HepG2 (cell line): Measurements from ENCODE around the gene PPME1. TPM values are rescaled to one million over a fixed set of nuclear protein-coding genes. Genes with fewer than 3 reads are reported as not detected.

Experiments used
- ATAC-seq: fragments of 200-7000 bp; cut with Tn5 transposase; 3 replicates; pipeline ENCODE4 v1.9.1; 2020; ENCODE audit warnings: mild to moderate bottlenecking, moderate library complexity
- BruUV-seq: library from RNA; stranded (reverse); fragments of 400-500 nt; replicated peaks from 2 replicates; lab custom pipeline; 2021; lab: Mats Ljungman, UMichigan
- CTCF ChIA-PET: fragments of 300-600 bp; formaldehyde crosslinking; extraction: SDS; loops from one replicate; lab custom pipeline; 2021; ENCODE audit warnings: low total read pairs, inconsistent platforms, low intra/inter-chr PET ratio; lab: Yijun Ruan, JAX
- POLR2A ChIA-PET: fragments of 350-600 bp; sonication (Branson Sonifier 250); formaldehyde crosslinking; loops from one replicate; lab custom pipeline; 2020; ENCODE audit warnings: antibody characterized with exemption, inconsistent platforms; lab: Yijun Ruan, JAX
- DNase-seq: peaks from one replicate; pipeline ENCODE4 v3.0.0-alpha.2; 2015; ENCODE audit warnings: low spot score
- FAIRE-seq: peaks from 3 replicates; lab custom pipeline; 2011; peaks lifted over from hg19 to GRCh38; lab: Jason Lieb, UNC
- H2AFZ ChIP-seq: one replicate; pipeline ENCODE4 v1.6.1; 2011; ENCODE audit warnings: low read length, inconsistent platforms
- H3K27ac ChIP-seq: fragments of 300-600 bp; 3 replicates; pipeline ENCODE4 v1.8.0; 2011; ENCODE audit warnings: mixed run types, mild to moderate bottlenecking, mixed read lengths, low read length, inconsistent platforms; ENCODE audit not compliant: insufficient read depth; ENCODE audit errors: extremely low read length
- H3K27me3 ChIP-seq, 2 experiments: fragments of 200-600 bp in 1 of 2; 2 replicates in 1 of 2; 3 replicates in 1 of 2; pipeline versions ENCODE4 v1.6.0 to v1.8.0; 2011; ENCODE audit warnings: low read length in 2 of 2, mild to moderate bottlenecking in 2 of 2, moderate library complexity in 2 of 2, inconsistent platforms in 1 of 2; ENCODE audit not compliant: insufficient read depth in 2 of 2, control insufficient read depth in 1 of 2
- H3K36me3 ChIP-seq, 2 experiments: fragments of 200-600 bp in 1 of 2; replicated peaks in 1 of 2; 2 replicates in 1 of 2; 3 replicates in 1 of 2; pipeline versions ENCODE4 v1.5.1 to v1.8.0; 2011; ENCODE audit warnings: low read length in 2 of 2, inconsistent platforms in 1 of 2; ENCODE audit not compliant: insufficient read depth in 2 of 2, control insufficient read depth in 1 of 2
- H3K4me1 ChIP-seq: 2 replicates; pipeline ENCODE4 v1.5.1; 2012; ENCODE audit warnings: low read length, inconsistent platforms; ENCODE audit not compliant: insufficient read depth
- H3K4me2 ChIP-seq: 2 replicates; pipeline ENCODE4 v1.6.0; 2011; ENCODE audit warnings: low read depth, low read length, inconsistent platforms
- H3K4me3 ChIP-seq, 3 experiments: fragments of 200-600 bp in 1 of 3; sonication (generic), shearing (Covaris generic) in 1 of 3; replicated peaks in 1 of 3; 2 replicates each; pipeline ENCODE4 v1.5.1; 2011 to 2016; ENCODE audit warnings: low read length in 3 of 3, inconsistent platforms in 2 of 3, low read depth in 2 of 3, mild to moderate bottlenecking in 2 of 3, control low read depth in 1 of 3, mixed read lengths in 1 of 3; ENCODE audit not compliant: insufficient read depth in 1 of 3
- H3K79me2 ChIP-seq: one replicate; pipeline ENCODE4 v1.6.1; 2011; ENCODE audit warnings: low read length, inconsistent platforms; ENCODE audit not compliant: insufficient read depth
- H3K9ac ChIP-seq: 2 replicates; pipeline ENCODE4 v1.6.0; 2011; ENCODE audit warnings: mild to moderate bottlenecking, low read depth, low read length, inconsistent platforms; ENCODE audit not compliant: insufficient read depth
- H3K9me3 ChIP-seq: 2 replicates; pipeline ENCODE4 v1.5.1; 2012; ENCODE audit warnings: mild to moderate bottlenecking, low read length
- H4K20me1 ChIP-seq: 2 replicates; pipeline ENCODE4 v1.6.0; 2011; ENCODE audit warnings: inconsistent platforms, mild to moderate bottlenecking, low read length, moderate library complexity; ENCODE audit not compliant: insufficient read depth
- GABPB1 ChIP-seq: IDR thresholded peaks from 2 replicates; pipeline ENCODE4 v1.6.1; 2016; ENCODE audit warnings: mild to moderate bottlenecking, missing genetic modification reagents, moderate library complexity, missing compliant biosample characterization
- MAX ChIP-seq: IDR thresholded peaks from 2 replicates; pipeline ENCODE4 v1.6.1; 2012; ENCODE audit warnings: inconsistent platforms
- MYPOP ChIP-seq: sonication (generic); formaldehyde crosslinking; IDR thresholded peaks from 2 replicates; pipeline ENCODE4 v1.8.1; 2023; ENCODE audit warnings: mild to moderate bottlenecking, moderate library complexity, missing genetic modification reagents
- RAD21 ChIP-seq: fragments of 450-650 bp; formaldehyde crosslinking; IDR thresholded peaks from 2 replicates; pipeline ENCODE4 v1.5.0; 2020; ENCODE audit warnings: mild to moderate bottlenecking
- REPIN1 ChIP-seq: sonication (generic); formaldehyde crosslinking; IDR thresholded peaks from 2 replicates; pipeline ENCODE4 v1.8.0; 2022; ENCODE audit warnings: missing genetic modification reagents, low read depth, mild to moderate bottlenecking, borderline replicate concordance
- SKI ChIP-seq: fragments of 450-650 bp; IDR thresholded peaks from one replicate; pipeline ENCODE4 v1.6.1; 2018; ENCODE audit warnings: mild to moderate bottlenecking; ENCODE audit not compliant: partially characterized antibody
- ZNF275 ChIP-seq: sonication (generic); formaldehyde crosslinking; IDR thresholded peaks from 2 replicates; pipeline ENCODE4 v1.8.0; 2022; ENCODE audit warnings: missing genetic modification reagents, mild to moderate bottlenecking, inconsistent platforms, borderline replicate concordance
- ZNF646 ChIP-seq: sonication (generic); formaldehyde crosslinking; IDR thresholded peaks from 2 replicates; pipeline ENCODE4 v1.9.0; 2021; ENCODE audit warnings: mild to moderate bottlenecking, missing genetic modification reagents
- WGBS: methylation state at CpG from one replicate; pipeline ENCODE4 v1.1.6; 2017; ENCODE audit warnings: low lambda C conversion rate; 5-methylcytosine and 5-hydroxymethylcytosine counted together
- in situ Hi-C: cut with HindIII; loops from 2 replicates; pipeline ENCODE4 v1.10.0; 2017; ENCODE audit warnings: low pct_unique_long_range_greater_than_20kb; ENCODE audit not compliant: extremely low pct_ligation_motif_present
- intact Hi-C: fragments of 100-400 bp; cut with micrococcal nuclease; formaldehyde crosslinking; loops from one replicate; pipeline ENCODE4 v1.10.0; 2022; ENCODE audit not compliant: unreplicated experiment
- polyA plus RNA-seq, 8 experiments: library from polyadenylated mRNA; depleted of rRNA in 3 of 8; stranded (reverse) in 7 of 8; unstranded in 1 of 8; fragments of >200 nt; fragmentation: Illumina TruSeq in 4 of 8; extraction: Trizol in 4 of 8; gene quantifications; 2 replicates each; pipeline versions ENCODE4 v1.2.1 to v1.2.3, GENCODE V29; 2011 to 2016; ENCODE audit warnings: low read depth in 4 of 8, missing spikeins in 1 of 8, mixed read lengths in 1 of 8; ENCODE audit not compliant: insufficient read depth in 1 of 8
- total RNA-seq, 5 experiments: library from RNA; depleted of rRNA; stranded (reverse); fragments of >200 nt; fragmentation: Illumina TruSeq; extraction: Trizol; gene quantifications; 2 replicates each; pipeline ENCODE4 v1.2.3, GENCODE V29; 2016; ENCODE audit warnings: low read depth in 1 of 5

Gene PPME1
- total and polyA plus RNA-seq, 2 of the 13 experiments (the other 11 are each of a cell fraction or from before 2014, with no cell fraction given): 31.3 to 56.0 TPM

- H3K9ac ChIP-seq: no peak overlapping the region
- H3K4me3 ChIP-seq: no peak overlapping the region
- in situ Hi-C loops: no loop called here
- H2AFZ ChIP-seq: no peak overlapping the region
- no peak for TF ChIP-seq SKI
- TF ChIP-seq ZNF275 (CRISPR knock-in tag): no peak
- TF ChIP-seq ZNF646: no peak
- no peak for TF ChIP-seq REPIN1 (CRISPR knock-in tag)
- no peak for TF ChIP-seq RAD21
- TF ChIP-seq GABPB1: no peak
- TF ChIP-seq MAX: no peak
- no peak for TF ChIP-seq MYPOP (CRISPR knock-in tag)
- H3K36me3 ChIP-seq: no peaks in the 10 kb centered on the region
- no peaks in the 10 kb centered on the region for H3K79me2 ChIP-seq
- H4K20me1 ChIP-seq: no peaks in the 10 kb centered on the region
- H3K27ac ChIP-seq: no peak overlapping the region
- WGBS: 26% methylated on average over 5 of the region's 5 CpGs
- no peak overlapping the region for H3K4me2 ChIP-seq
- H3K4me1 ChIP-seq: no peaks in the 10 kb centered on the region
- FAIRE-seq: no peak
- no peak for ATAC-seq
- no peak for DNase-seq
- intact Hi-C loops: no loop called here
- ChIA-PET CTCF (no interaction called here), POLR2A (no interaction called here)
- no peaks in the 10 kb centered on the region for H3K9me3 ChIP-seq
- no peaks in the 10 kb centered on the region for H3K27me3 ChIP-seq
- no TSS peak for BruUV-seq
Observed at GRCh38 chr11:74279256-74279655, 108.2 kb downstream of the PPME1 start.
